Lower leg skin (tissue), 3 donors: ENCODE measurements around the gene IL18.

Experiments used
- POLR2A ChIP-seq, 2 donors: fragments of 450-650 bp; IDR thresholded peaks; one replicate each; pipeline ENCODE4 v1.6.1; 2016 to 2017; ENCODE audit warnings: antibody characterized with exemption in 2 of 2, mild to moderate bottlenecking in 1 of 2, moderate library complexity in 1 of 2
- TF ChIP-seq, protein P1 (sequence below), 3 donors: fragments of 450-650 bp; IDR thresholded peaks; one replicate each; pipeline ENCODE4 v1.5.1; 2016; ENCODE audit warnings: antibody characterized with exemption in 3 of 3, mild to moderate bottlenecking in 3 of 3, moderate library complexity in 2 of 3

DNA sequence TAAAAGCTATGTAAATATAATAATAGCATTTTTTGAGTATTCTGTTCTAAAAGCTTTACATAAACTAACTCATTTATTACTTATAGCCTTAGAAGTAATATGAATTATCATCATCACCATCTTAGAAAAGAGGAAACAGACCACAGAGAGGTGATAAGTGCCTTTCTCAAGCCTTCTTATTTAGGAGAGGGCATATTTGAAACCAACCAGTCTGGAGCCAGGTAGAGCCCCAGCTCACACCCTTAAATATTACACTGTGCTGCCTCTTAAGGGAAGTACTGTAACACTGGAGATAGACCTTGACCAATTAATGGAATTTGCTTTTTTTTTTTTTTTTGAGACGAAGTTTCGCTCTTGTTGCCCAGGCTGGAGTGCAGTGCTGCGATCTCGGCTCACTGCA, 13.7 kb upstream of the IL18 start:
- TF ChIP-seq, protein P1, sequence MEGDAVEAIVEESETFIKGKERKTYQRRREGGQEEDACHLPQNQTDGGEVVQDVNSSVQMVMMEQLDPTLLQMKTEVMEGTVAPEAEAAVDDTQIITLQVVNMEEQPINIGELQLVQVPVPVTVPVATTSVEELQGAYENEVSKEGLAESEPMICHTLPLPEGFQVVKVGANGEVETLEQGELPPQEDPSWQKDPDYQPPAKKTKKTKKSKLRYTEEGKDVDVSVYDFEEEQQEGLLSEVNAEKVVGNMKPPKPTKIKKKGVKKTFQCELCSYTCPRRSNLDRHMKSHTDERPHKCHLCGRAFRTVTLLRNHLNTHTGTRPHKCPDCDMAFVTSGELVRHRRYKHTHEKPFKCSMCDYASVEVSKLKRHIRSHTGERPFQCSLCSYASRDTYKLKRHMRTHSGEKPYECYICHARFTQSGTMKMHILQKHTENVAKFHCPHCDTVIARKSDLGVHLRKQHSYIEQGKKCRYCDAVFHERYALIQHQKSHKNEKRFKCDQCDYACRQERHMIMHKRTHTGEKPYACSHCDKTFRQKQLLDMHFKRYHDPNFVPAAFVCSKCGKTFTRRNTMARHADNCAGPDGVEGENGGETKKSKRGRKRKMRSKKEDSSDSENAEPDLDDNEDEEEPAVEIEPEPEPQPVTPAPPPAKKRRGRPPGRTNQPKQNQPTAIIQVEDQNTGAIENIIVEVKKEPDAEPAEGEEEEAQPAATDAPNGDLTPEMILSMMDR (IDR thresholded peaks at IDR 0.05) = no peak
- no peak for TF ChIP-seq POLR2A (IDR thresholded peaks at IDR 0.05)
